Iris pigment epithelial cell (primary cell): ENCODE data around the gene PABPC4L.
"Not testable (repeated sequence)": the region's sequence is repeated elsewhere in the genome, so short reads cannot be mapped to it uniquely, and the experiment has no call there.

ENCODE experiments used
- DNase-seq: peaks from one replicate; pipeline ENCODE4 v3.0.0-alpha.2; 2011; ENCODE audit warnings: low read depth

PABPC4L gene

GRCh38 chr4:134201216-134202161 lies at the start of gene PABPC4L:
TSS of gene PABPC4L (minus strand) at chr4:134201789. CDS start at chr4:134201019, 770 bp downstream.
- DNase-seq = peak; percentile 64

GRCh38 chr4:134251322-134251721 lies 49.7 kb upstream of the PABPC4L start:
- DNase-seq = no peak

DNA sequence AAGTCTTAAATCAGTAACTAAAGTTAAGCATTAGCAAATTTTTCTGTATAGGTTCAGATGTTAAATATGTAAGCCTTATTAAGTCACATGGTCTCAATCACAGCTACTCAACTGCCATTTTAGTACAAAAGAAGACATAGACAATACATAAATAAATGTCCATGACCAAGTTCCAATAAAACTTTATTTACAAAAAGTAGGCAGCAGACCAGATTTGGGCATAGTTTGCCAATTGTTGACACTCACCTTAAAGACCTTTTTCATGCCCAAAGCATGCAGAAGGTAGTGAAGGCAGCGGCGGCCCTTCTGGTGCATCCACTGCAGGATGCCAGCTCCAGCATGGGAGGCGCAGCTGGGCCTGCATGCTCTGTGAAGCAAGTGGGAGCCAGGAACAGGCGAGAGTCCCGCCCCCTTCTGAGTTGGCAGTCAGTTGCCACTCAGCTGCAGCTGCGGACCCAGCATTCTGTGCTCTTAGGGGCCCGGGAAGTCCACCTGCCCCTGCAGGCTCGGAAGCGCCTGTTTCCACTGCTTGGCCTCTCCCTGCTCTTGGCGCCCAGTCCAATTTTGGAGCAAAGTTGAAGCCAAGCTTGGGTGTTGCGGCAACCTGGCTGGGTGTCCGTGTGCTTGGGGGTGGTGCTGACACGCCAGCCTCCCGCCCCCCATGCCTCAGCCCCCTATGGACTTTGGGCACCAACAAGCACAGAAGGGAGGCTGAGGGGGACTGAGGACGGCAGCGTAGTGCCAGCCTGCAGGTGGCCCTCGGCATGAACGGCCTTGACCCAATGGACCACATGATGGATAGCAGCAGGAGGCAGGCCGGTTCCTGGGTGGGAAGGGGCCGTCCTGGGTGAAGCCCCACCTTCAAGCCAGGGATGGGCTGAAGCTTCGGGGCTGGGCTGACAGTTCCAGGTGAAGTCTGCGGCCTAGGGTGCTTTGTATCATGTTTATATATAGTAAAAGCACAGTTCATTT lies 42.4 kb upstream of the PABPC4L start:
- DNase-seq = no peak

DNA sequence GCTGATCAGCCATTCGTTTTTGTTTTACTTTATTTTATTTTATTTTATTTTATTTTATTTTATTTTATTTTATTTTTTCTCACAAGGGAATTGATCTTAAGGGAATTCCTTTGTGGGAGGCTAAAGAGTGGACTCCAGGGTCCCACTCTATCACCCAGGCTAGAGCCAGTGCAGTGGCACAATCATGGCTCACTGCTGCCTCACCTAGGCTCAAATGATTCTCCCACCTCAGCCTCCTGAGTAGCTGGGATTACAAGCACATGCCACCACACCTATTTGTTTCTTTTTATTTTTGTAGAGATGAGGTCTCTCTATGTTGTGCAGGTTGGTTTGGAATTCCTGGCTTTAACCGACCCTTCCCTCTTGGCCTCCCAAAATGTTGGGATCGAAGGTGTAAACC lies 17.5 kb upstream of the PABPC4L start:
- DNase-seq = no peak

- DNase-seq = peak; percentile 32
Measured at GRCh38 chr4:134216411-134216810, 14.8 kb upstream of the PABPC4L start.

DNA sequence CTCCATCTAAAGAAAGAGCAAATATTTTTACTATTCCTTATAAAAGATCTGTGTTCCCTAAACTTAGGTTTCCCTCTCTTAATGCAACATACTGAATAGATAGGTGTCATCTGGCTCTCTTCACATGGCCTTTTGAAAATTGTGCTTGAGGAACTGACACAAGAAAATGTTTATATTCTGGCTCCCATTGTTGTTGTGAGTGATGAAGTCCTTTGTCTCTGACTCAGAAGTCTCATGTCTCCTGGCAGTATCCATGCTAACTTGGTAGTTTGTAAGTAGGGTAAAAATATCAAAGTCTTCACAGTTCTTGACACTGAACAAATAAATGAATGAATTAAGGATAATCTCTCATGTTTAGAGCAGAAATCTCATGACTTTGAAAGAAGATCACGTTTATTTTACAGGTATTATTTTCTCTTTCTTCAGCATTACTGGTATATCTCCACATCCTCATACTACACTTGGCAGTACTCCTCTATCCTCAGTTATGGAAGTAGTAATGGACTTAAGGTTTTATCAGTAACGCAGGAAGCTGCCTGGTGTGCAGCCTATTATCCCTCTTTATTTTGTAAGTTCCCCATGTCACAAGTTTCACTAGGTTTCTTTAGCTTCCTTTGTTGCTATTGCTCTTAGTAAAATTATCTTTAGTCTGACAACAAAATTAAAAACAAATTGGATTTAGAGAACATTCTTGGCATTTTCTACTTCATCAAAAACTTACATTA lies 14.2 kb upstream of the PABPC4L start:
- DNase-seq = no peak

- DNase-seq = not testable (repeated sequence)
Measured at GRCh38 chr4:134207955-134208354, 6.4 kb upstream of the PABPC4L start.

DNA sequence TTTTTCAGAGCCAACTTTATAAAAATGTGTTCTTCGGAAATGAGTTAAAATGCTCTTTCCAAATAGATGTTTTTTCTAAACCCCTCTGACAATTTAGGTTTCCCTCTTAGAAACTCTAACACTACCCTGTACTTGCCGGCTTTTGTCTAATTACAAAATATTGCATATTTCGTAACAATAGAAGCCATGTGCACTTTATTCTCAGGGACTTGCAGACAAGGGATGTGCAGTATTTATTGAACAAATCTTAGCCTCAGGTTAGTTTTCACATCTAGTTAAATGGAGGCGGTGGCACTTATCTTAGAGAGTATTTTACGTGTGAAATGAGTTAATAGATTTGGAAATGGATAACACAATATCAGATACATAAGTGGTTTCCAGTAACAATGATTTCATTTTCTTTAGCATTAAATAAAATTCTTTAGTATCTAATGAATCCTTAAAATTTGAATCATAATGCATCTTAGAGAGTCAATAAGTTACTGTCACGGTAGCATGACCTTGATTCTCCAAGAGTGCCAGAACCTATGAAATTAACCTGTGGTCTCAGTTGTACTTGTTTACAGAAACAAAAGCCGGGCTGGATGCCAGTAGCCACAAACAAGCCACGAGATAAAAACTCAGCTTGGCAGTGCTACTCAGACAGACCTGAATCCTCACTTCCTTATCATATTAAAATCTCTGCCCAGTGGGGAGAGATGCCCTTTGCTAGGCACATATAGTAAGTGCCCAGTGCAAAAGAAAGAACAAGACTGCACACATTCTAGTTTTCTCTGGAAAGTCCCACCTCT lies 772 bp upstream of the PABPC4L start:
- peak; percentile 53 for DNase-seq

- no peak for DNase-seq
Measured at GRCh38 chr4:134200811-134201215, 776 bp downstream of the PABPC4L start.

DNA sequence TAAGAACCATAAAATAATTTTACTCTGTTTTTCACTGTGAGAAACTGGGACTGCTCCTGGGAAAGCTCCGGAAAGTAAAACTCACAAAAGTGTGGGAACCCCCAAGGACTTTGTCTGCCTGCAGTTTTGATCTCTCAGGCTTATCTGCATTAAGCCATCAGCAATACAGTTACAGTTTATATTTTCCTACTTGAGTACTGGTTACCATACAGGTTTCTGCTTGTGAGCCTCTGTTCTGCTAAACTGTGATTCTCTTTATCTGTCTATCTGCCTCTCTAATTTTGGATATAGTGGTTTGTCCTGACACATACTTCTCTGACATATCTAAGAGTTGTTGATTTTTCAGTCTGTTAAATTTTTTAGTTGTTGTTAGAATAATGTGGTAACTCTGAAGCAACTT lies 11.6 kb downstream of the PABPC4L start:
- no peak for DNase-seq

GRCh38 chr4:134189480-134189879 lies 12.1 kb downstream of the PABPC4L start:
- no peak for DNase-seq

- peak; percentile 10 for DNase-seq
Measured at GRCh38 chr4:134178706-134179105, 22.9 kb downstream of the PABPC4L start.

DNA sequence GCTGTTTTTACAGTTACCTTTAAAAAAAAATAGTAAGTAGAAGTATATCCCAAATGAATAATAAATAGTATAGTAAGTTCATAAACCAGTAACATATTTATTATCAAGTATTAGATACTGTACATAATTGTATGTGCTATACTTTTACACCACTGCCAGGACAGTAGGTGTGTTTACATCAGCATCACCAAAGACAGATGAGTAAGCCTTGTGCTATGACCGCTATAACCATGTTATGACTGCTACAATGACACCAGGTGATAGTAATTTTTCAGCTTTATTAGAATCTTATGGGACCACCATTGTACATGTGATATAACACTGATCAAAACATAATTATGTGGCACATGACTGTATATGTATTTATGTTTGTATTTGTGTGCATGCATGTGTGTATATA lies 27.3 kb downstream of the PABPC4L start:
- DNase-seq = no peak

DNA sequence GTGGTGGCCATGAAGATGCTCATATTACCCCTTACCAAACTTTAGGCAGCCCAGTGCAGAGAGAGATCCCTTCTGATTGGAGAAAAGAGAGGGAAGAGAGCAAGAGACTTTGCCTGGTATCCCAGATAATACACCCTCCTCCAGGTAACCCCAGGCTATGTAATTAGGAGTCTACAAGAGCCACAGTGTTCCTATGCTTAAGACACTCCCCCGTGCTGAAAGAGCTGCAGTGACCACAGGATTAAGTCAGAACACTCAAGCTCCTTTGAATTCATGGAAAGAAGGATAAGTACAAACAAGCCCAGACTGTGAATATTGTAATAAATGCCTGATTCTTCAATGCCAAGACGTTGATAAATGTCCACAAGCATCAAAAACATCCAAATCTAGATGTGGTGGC lies 41.4 kb downstream of the PABPC4L start:
- DNase-seq = no peak

- no peak for DNase-seq
Measured at GRCh38 chr4:134154097-134154496, 47.5 kb downstream of the PABPC4L start.

DNA sequence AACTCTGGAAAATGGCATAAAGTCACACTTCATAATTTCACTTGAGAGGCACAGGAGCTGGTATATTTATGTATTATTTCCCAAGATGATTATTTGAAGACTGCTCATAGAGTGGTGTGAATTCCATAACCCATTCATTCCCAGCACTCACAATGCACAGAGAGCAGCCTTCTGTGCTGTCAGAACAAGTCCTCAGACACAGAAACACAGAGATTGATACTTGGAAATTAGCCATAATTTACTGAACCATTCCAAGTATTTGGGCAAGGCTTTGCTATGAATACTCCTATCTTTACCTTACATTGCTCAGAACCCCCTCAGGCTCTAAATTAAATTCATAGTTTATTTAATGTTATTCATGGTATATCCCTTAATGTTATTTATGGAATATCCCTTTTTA lies 53.6 kb downstream of the PABPC4L start:
- no peak for DNase-seq
